HG02981 (cell line): ENCODE results near the gene SAXO1.
"Not testable (repeated sequence)": the region's sequence is repeated elsewhere in the genome, so short reads cannot be mapped to it uniquely, and the experiment has no call there.

Source experiments
- ATAC-seq: cut with Tn5 transposase; IDR thresholded peaks from one replicate; pipeline ENCODE4 v1.9.1; 2021; ENCODE audit warnings: mild to moderate bottlenecking, moderate library complexity; ENCODE audit not compliant: unreplicated experiment

The SAXO1 gene

GRCh38 chr9:18971909-18972308 lies 61.1 kb downstream of the SAXO1 start:
- no peak for ATAC-seq

- ATAC-seq: no peak
These were observed 61.6 kb downstream of the SAXO1 start for GRCh38 chr9:18971404-18971803.

- ATAC-seq: no peak
These were observed 62.6 kb downstream of the SAXO1 start for GRCh38 chr9:18970393-18970792.

GRCh38 chr9:18969128-18969527 lies 63.9 kb downstream of the SAXO1 start:
- ATAC-seq: no peak

GRCh38 chr9:18955626-18956025 lies 77.4 kb downstream of the SAXO1 start:
- no peak for ATAC-seq

- ATAC-seq: no peak
These were observed 81.1 kb downstream of the SAXO1 start for GRCh38 chr9:18951936-18952335.

- no peak for ATAC-seq
These were observed 85.1 kb downstream of the SAXO1 start for GRCh38 chr9:18947892-18948339.

- no peak for ATAC-seq
These were observed 90.2 kb downstream of the SAXO1 start for GRCh38 chr9:18942801-18943200.

- ATAC-seq: no peak
These were observed 91.8 kb downstream of the SAXO1 start for GRCh38 chr9:18941060-18941740.

- ATAC-seq: no peak
These were observed 93.1 kb downstream of the SAXO1 start for GRCh38 chr9:18939943-18940342.

GRCh38 chr9:18936094-18936871 lies 96.7 kb downstream of the SAXO1 start:
- ATAC-seq: no peak

GRCh38 chr9:18935541-18935940 lies 97.5 kb downstream of the SAXO1 start:
- ATAC-seq: no peak

- ATAC-seq: not testable (repeated sequence)
These were observed 102.4 kb downstream of the SAXO1 start for GRCh38 chr9:18930611-18931010.

- ATAC-seq: no peak
These were observed 104.3 kb downstream of the SAXO1 start for GRCh38 chr9:18928711-18929110.

- no peak for ATAC-seq
These were observed 106.5 kb downstream of the SAXO1 start for GRCh38 chr9:18926513-18926912.

GRCh38 chr9:18925880-18926279 lies 107.1 kb downstream of the SAXO1 start:
- no peak for ATAC-seq

GRCh38 chr9:18923671-18924430 lies 109.2 kb downstream of the SAXO1 start:
- no peak for ATAC-seq

- no peak for ATAC-seq
These were observed 109.8 kb downstream of the SAXO1 start for GRCh38 chr9:18923167-18923566.

- ATAC-seq: no peak
These were observed 110.7 kb downstream of the SAXO1 start for GRCh38 chr9:18922161-18922885.

- no peak for ATAC-seq
These were observed 111.5 kb downstream of the SAXO1 start for GRCh38 chr9:18921366-18922075.
